Mesothelial cell of epicardium (in vitro differentiated cells): ENCODE results near the gene LY6G6D. TPM values are rescaled to one million over a fixed set of nuclear protein-coding genes. Genes with fewer than 3 reads are reported as not detected.
A peak's percentile ranks its signal among the peaks of the same experiment; 100 is the strongest.

Experiments used
- DNase-seq, 2 experiments: peaks; one replicate each; pipeline ENCODE4 v3.0.0; 2021; ENCODE audit warnings: low spot score in 2 of 2; ENCODE audit not compliant: unreplicated experiment in 2 of 2
- H3K27ac Mint-ChIP-seq: 2 replicates; pipeline ENCODE4 v1.8.0; 2021; ENCODE audit warnings: mixed read lengths
- H3K27me3 Mint-ChIP-seq: 2 replicates; pipeline ENCODE4 v1.8.0; 2021; ENCODE audit warnings: low read depth, mixed read lengths
- H3K36me3 Mint-ChIP-seq: 2 replicates; pipeline ENCODE4 v1.8.0; 2021; ENCODE audit warnings: mixed read lengths
- H3K4me1 Mint-ChIP-seq: 2 replicates; pipeline ENCODE4 v1.8.0; 2021; ENCODE audit warnings: mixed read lengths
- H3K4me3 Mint-ChIP-seq: 2 replicates; pipeline ENCODE4 v1.8.0; 2021; ENCODE audit warnings: mild to moderate bottlenecking, moderate library complexity, mixed read lengths
- H3K9me3 Mint-ChIP-seq: 2 replicates; pipeline ENCODE4 v1.8.0; 2021; ENCODE audit warnings: mixed read lengths
- CTCF ChIP-seq: fragments of 200-600 bp; sonication (generic); IDR thresholded peaks from one replicate; pipeline ENCODE4 v1.5.0; 2021; ENCODE audit warnings: antibody characterized with exemption; ENCODE audit not compliant: unreplicated experiment
- total RNA-seq: library from RNA; stranded (reverse); gene quantifications from 3 replicates; pipeline ENCODE4 v1.2.1, GENCODE V29; 2021

The LY6G6D gene
- total RNA-seq, 1 donor from 2014 or later, result 0.67 TPM

GRCh38 chr6:31691078-31691463 lies 24.1 kb upstream of the LY6G6D start:
- Mint-ChIP-seq H3K4me1 (peaks cover 6% of the 10 kb centered on the region), H3K27me3 (no peaks in the 10 kb centered on the region), H3K27ac (peak overlapping the region; percentile 69), H3K4me3 (no peak overlapping the region), H3K36me3 (peaks cover 32% of the 10 kb centered on the region), H3K9me3 (no peaks in the 10 kb centered on the region)
- TF ChIP-seq CTCF, result no peak
- no peak for DNase-seq

- Mint-ChIP-seq H3K27ac (no peak overlapping the region), H3K4me1 (peaks cover 8% of the 10 kb centered on the region), H3K4me3 (no peak overlapping the region), H3K36me3 (peaks cover 28% of the 10 kb centered on the region), H3K9me3 (no peaks in the 10 kb centered on the region), H3K27me3 (no peaks in the 10 kb centered on the region)
- TF ChIP-seq CTCF, result no peak
- DNase-seq, result no peak
Observed at GRCh38 chr6:31691564-31692108, 23.5 kb upstream of the LY6G6D start.

- no peaks in the 10 kb centered on the region for H3K9me3 Mint-ChIP-seq
- peaks cover 29% of the 10 kb centered on the region for H3K36me3 Mint-ChIP-seq
- no peak for TF ChIP-seq CTCF
- H3K27ac Mint-ChIP-seq, result no peak overlapping the region
- H3K27me3 Mint-ChIP-seq, result no peaks in the 10 kb centered on the region
- H3K4me3 Mint-ChIP-seq, result no peak overlapping the region
- DNase-seq, result no peak
- peaks cover 11% of the 10 kb centered on the region for H3K4me1 Mint-ChIP-seq
Observed at GRCh38 chr6:31692353-31692752, 22.8 kb upstream of the LY6G6D start.

- H3K27ac Mint-ChIP-seq, result no peak overlapping the region
- peaks cover 24% of the 10 kb centered on the region for H3K36me3 Mint-ChIP-seq
Observed at GRCh38 chr6:31692886-31693285, 22.3 kb upstream of the LY6G6D start.

GRCh38 chr6:31693535-31693934 lies 21.6 kb upstream of the LY6G6D start:
- DNase-seq, result no peak
- peaks cover 24% of the 10 kb centered on the region for H3K36me3 Mint-ChIP-seq
- no peak overlapping the region for H3K27ac Mint-ChIP-seq
- H3K27me3 Mint-ChIP-seq, result no peaks in the 10 kb centered on the region
- no peaks in the 10 kb centered on the region for H3K9me3 Mint-ChIP-seq
- peaks cover 15% of the 10 kb centered on the region for H3K4me1 Mint-ChIP-seq
- H3K4me3 Mint-ChIP-seq, result no peak overlapping the region
- no peak for TF ChIP-seq CTCF

More at GRCh38 chr6:31692886-31693285, 22.3 kb upstream of the LY6G6D start:
- TF ChIP-seq CTCF, result no peak
- H3K4me1 Mint-ChIP-seq, result peaks cover 15% of the 10 kb centered on the region
- H3K27me3 Mint-ChIP-seq, result no peaks in the 10 kb centered on the region
- no peak overlapping the region for H3K4me3 Mint-ChIP-seq
- no peaks in the 10 kb centered on the region for H3K9me3 Mint-ChIP-seq
- no peak for DNase-seq

GRCh38 chr6:31697555-31697954 lies 17.6 kb upstream of the LY6G6D start:
- DNase-seq, result no peak
- Mint-ChIP-seq H3K27ac (peak overlapping the region; percentile 36), H3K4me1 (peaks cover 25% of the 10 kb centered on the region), H3K9me3 (no peaks in the 10 kb centered on the region), H3K36me3 (peaks cover 14% of the 10 kb centered on the region), H3K27me3 (no peaks in the 10 kb centered on the region), H3K4me3 (no peak overlapping the region)
- TF ChIP-seq CTCF, result no peak
